HepG2 (cell line): ENCODE results near the gene MRPL27. TPM values are rescaled to one million over a fixed set of nuclear protein-coding genes. Genes with fewer than 3 reads are reported as not detected.

ENCODE experiments used
- AKAP8 ChIP-seq: sonication (generic); formaldehyde crosslinking; IDR thresholded peaks from 2 replicates; pipeline ENCODE4 v1.5.1; 2020; ENCODE audit warnings: mild to moderate bottlenecking, missing genetic modification reagents
- CEBPZ ChIP-seq: IDR thresholded peaks from 2 replicates; pipeline ENCODE4 v1.6.1; 2012; ENCODE audit warnings: low read length, improper control_type of control experiment
- DR1 ChIP-seq: sonication (generic); formaldehyde crosslinking; IDR thresholded peaks from 2 replicates; pipeline ENCODE4 v1.8.0; 2021; ENCODE audit warnings: mild to moderate bottlenecking, missing genetic modification reagents, inconsistent platforms
- HINFP ChIP-seq: sonication (generic); formaldehyde crosslinking; IDR thresholded peaks from 2 replicates; pipeline ENCODE4 v1.4.0; 2020; ENCODE audit warnings: low read depth, mild to moderate bottlenecking, missing genetic modification reagents
- HNF4A ChIP-seq: sonication (generic); formaldehyde crosslinking; IDR thresholded peaks from 2 replicates; pipeline ENCODE4 v1.4.0; 2020; ENCODE audit warnings: missing genetic modification reagents
- MAF1 ChIP-seq: sonication (generic); formaldehyde crosslinking; IDR thresholded peaks from 2 replicates; pipeline ENCODE4 v1.5.0; 2020; ENCODE audit warnings: missing genetic modification reagents, borderline replicate concordance
- MIER2 ChIP-seq: IDR thresholded peaks from 2 replicates; pipeline ENCODE4 v1.6.1; 2016; ENCODE audit warnings: missing biosample characterization, missing genetic modification reagents
- NR0B2 ChIP-seq: sonication (generic); formaldehyde crosslinking; IDR thresholded peaks from 2 replicates; pipeline ENCODE4 v1.4.0; 2020; ENCODE audit warnings: mild to moderate bottlenecking, missing genetic modification reagents
- PAF1 ChIP-seq: IDR thresholded peaks from 2 replicates; pipeline ENCODE4 v1.6.1; 2016; ENCODE audit warnings: missing genetic modification reagents, missing compliant biosample characterization
- SIN3A ChIP-seq: IDR thresholded peaks from 2 replicates; pipeline ENCODE4 v1.6.1; 2011; ENCODE audit warnings: low read depth, mild to moderate bottlenecking, control low read depth, low read length, borderline replicate concordance
- SIX4 ChIP-seq: sonication (generic); formaldehyde crosslinking; IDR thresholded peaks from 2 replicates; pipeline ENCODE4 v1.4.0; 2020; ENCODE audit warnings: missing genetic modification reagents
- TAF1 ChIP-seq: sonication (generic); formaldehyde crosslinking; IDR thresholded peaks from 2 replicates; pipeline ENCODE4 v1.4.0; 2020; ENCODE audit warnings: missing genetic modification reagents
- TFDP2 ChIP-seq: sonication (generic); formaldehyde crosslinking; IDR thresholded peaks from 2 replicates; pipeline ENCODE4 v1.4.0; 2020; ENCODE audit warnings: missing genetic modification reagents
- TP53 ChIP-seq: sonication (generic); formaldehyde crosslinking; conservative IDR thresholded peaks from 2 replicates; pipeline ENCODE4 v1.4.0; 2020; ENCODE audit warnings: missing genetic modification reagents
- ZFP91 ChIP-seq: sonication (generic); formaldehyde crosslinking; IDR thresholded peaks from 2 replicates; pipeline ENCODE4 v1.9.0; 2022; ENCODE audit warnings: missing genetic modification reagents, mild to moderate bottlenecking, borderline replicate concordance
- ZKSCAN1 ChIP-seq: fragments of 150-350 bp; IDR thresholded peaks from 2 replicates; pipeline ENCODE4 v1.6.1; 2014; ENCODE audit warnings: low read length
- ZNF296 ChIP-seq: sonication (generic); formaldehyde crosslinking; conservative IDR thresholded peaks from 2 replicates; pipeline ENCODE4 v1.5.0; 2020; ENCODE audit warnings: mild to moderate bottlenecking, missing genetic modification reagents
- ZNF460 ChIP-seq: sonication (generic); formaldehyde crosslinking; IDR thresholded peaks from 2 replicates; pipeline ENCODE4 v1.5.1; 2020; ENCODE audit warnings: missing genetic modification reagents, mild to moderate bottlenecking, borderline replicate concordance
- ZNF570 ChIP-seq: sonication (generic); formaldehyde crosslinking; IDR thresholded peaks from 2 replicates; pipeline ENCODE4 v1.4.0; 2020; ENCODE audit warnings: mild to moderate bottlenecking, missing genetic modification reagents, borderline replicate concordance
- ZNF572 ChIP-seq: sonication (generic); formaldehyde crosslinking; IDR thresholded peaks from 2 replicates; pipeline ENCODE4 v1.5.1; 2020; ENCODE audit warnings: mild to moderate bottlenecking, missing genetic modification reagents
- polyA plus RNA-seq, 8 experiments: library from polyadenylated mRNA; depleted of rRNA in 3 of 8; stranded (reverse) in 7 of 8; unstranded in 1 of 8; fragments of >200 nt; fragmentation: Illumina TruSeq in 4 of 8; extraction: Trizol in 4 of 8; gene quantifications; 2 replicates each; pipeline versions ENCODE4 v1.2.1 to v1.2.3, GENCODE V29; 2011 to 2016; ENCODE audit warnings: low read depth in 4 of 8, missing spikeins in 1 of 8, mixed read lengths in 1 of 8; ENCODE audit not compliant: insufficient read depth in 1 of 8
- total RNA-seq, 5 experiments: library from RNA; depleted of rRNA; stranded (reverse); fragments of >200 nt; fragmentation: Illumina TruSeq; extraction: Trizol; gene quantifications; 2 replicates each; pipeline ENCODE4 v1.2.3, GENCODE V29; 2016; ENCODE audit warnings: low read depth in 1 of 5

The MRPL27 gene
- total and polyA plus RNA-seq, 2 of the 13 experiments (the other 11 are each of a cell fraction or from before 2014, with no cell fraction given), result 137 to 217 TPM

- peak; percentile 86 for TF ChIP-seq HINFP
- peak; percentile 99 for TF ChIP-seq ZNF572 (CRISPR knock-in tag)
- TF ChIP-seq PAF1, result no peak
- TF ChIP-seq DR1 (CRISPR knock-in tag), result peak; percentile 75
- no peak; the same call in 1 of the 2 replicates for TF ChIP-seq MIER2 (CRISPR knock-in tag)
- TF ChIP-seq ZNF460 (CRISPR knock-in tag), result no peak; the same call in 1 of the 2 replicates
- peak; percentile 100 for TF ChIP-seq SIN3A
- TF ChIP-seq ZFP91 (CRISPR knock-in tag), result peak; percentile 97
- peak; percentile 70; the same call in 1 of the 2 replicates for TF ChIP-seq ZNF570 (CRISPR knock-in tag)
- TF ChIP-seq TP53 (CRISPR knock-in tag), result 0 out of 2 replicates have a peak, but pooled peaks have one; percentile 76
- peak; percentile 99 for TF ChIP-seq TFDP2
- no peak; the same call in 1 of the 2 replicates for TF ChIP-seq HNF4A (CRISPR knock-in tag)
- TF ChIP-seq MAF1 (CRISPR knock-in tag), result no peak
- TF ChIP-seq TAF1 (CRISPR knock-in tag), result peak; percentile 99
- peak; percentile 21; the same call in 1 of the 2 replicates for TF ChIP-seq ZKSCAN1
- peak; percentile 99 for TF ChIP-seq NR0B2 (CRISPR knock-in tag)
- no peak; the same call in 1 of the 2 replicates for TF ChIP-seq SIX4 (CRISPR knock-in tag)
- TF ChIP-seq AKAP8 (CRISPR knock-in tag), result peak; percentile 87
- no peak for TF ChIP-seq CEBPZ
- TF ChIP-seq ZNF296 (CRISPR knock-in tag), result peak; percentile 79
Observed at GRCh38 chr17:50372758-50373556, at the start of gene MRPL27, which contains the start of gene EME1 (continued).
